DMS53 (cell line): ENCODE results near the gene JARID2.
"Not testable (repeated sequence)": the region's sequence is repeated elsewhere in the genome, so short reads cannot be mapped to it uniquely, and the experiment has no call there.

Source experiments
- DNase-seq: peaks from one replicate; lab custom pipeline; 2025; lab: John Stamatoyannopoulos, UW

The JARID2 gene

DNA sequence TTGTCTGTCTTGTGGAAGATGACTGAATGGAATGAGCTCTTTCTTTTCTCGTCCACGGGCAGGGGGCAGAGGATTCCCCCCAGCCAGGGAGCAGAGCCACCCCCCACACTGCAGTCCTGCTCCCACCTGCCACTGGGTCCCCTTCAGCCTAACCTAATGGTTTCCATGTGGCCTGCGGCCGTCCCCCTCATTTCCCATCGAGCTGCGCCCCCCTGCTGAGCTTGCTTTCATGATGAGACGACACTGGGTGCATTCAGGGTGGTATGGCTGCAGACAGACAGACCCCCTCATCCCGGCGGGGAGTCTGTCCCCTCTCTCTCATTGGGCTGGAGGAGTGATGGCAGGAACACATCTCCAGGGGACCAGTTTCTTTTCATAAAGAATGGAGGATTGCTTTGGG, 276.2 kb downstream of the JARID2 start:
- no peak for DNase-seq

DNA sequence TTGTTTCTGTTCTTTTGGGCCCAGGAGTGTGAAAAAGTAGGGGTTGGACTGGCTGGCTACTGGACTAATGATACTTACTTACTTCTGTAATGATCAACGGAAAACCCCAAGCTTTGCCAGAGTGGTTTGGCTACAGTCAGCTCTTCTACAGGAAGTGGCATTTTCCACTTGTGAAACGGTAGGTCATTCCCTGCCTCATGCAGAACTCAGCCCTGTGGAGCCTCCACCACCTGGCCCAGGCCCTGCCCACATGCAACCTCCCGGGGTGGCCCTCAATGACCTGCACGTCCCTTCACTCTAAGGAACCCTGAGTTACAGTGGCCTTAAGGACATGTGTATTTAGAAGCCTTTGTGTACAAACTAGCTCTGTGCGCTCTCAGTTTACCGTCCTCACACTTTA, 276.6 kb downstream of the JARID2 start:
- DNase-seq, result no peak

DNA sequence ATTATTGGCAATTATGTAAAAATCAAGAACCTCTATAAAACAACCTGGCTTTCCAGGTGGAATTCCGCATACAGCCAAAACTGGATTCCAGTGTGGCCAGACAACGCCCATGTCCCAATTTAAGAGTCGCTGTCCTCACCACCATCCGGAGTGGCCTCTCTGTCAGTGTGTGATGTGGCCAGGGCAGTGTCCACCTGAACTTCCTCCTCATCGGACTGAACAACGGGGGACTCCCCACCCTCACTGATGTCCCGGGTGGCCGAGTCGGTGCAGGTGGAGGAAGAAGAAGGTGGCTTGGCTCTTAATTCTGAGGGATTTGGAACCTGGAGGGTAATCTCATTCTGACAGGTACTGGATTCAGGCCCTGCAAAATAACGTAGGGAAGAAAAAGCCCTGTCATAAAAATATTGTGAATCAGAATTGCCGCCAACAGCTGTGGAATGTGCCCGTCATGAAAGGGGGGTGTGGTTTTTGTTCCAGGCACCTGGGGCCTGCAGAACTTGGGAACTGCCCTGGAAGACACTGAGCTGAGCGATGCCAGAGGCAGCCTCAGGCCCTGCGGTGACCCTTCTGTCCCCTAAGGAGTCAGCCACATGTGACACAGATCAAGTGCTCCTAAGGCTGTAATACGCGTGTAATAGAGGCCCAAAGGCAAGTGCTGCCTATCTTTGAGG, 277.1 kb downstream of the JARID2 start:
- DNase-seq, result no peak

DNA sequence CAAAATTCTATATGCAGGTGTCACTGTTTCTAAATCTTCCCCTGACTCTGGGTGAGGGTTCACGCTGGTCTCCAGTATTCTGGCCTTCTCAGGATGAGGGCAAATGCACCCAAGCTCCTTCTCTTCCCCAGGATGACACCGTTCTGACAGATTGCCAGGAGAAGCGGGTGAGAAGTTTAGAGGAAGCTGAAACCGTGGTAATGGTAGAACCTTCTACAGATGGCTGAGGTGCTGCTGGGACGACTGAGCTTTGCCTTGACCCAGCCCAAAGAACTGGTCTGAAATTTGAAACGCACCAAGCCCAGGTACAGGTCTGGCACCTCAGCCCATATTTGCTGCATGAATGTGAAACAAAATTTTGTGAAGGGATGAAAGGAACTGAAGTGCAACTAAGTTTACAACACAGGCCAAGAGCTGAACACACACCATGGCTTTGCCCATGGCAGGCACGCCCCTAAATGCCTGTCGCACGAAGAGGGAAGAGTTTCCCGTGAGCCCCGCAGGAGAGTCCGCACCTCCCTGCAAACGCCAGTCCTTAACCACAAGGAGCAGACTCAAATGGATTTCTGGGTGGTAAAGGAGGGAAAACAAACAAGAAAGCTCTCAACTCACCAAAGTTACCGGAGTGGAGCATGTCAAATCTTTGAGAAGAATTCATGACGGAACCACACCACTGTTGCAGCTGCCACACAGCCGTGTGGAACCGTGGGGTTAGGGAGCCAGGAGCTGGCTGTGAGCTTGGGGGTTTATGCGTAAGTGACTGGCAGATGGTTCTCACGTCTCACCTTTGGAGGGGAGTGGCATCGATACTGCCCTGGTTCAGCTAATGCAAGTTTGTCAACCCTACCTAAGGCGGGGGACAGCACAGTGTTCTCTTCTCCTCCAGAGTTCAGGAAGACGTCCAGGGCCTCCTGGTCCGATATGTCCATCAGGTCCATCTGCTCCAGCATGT, 278.1 kb downstream of the JARID2 start:
- no peak for DNase-seq

DNA sequence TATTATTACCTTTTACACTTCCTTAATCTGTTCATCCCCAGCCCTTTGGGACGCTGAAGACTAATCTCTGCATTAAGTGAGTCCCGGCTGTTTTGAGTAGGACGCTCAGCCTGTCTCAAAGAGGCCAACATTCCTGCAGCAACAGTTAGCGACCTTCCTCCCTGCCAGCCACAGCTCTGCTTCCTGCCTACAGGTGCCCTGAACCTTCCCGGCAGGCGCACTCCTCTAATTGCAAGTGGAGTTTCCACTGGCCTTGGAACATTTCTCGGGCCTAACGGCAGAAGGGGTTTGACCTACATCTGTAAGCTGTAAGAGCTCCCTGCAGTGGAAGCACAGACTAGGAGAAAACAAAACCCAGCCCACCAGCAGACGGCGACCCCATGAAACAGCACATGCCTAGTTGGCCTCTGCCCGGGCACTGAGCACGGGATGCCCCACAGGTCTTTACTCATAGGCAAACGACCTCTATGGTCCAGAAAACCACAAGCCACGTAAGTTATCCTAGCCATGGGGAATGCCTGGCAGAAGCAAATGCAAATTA, 279.1 kb downstream of the JARID2 start:
- no peak for DNase-seq

DNA sequence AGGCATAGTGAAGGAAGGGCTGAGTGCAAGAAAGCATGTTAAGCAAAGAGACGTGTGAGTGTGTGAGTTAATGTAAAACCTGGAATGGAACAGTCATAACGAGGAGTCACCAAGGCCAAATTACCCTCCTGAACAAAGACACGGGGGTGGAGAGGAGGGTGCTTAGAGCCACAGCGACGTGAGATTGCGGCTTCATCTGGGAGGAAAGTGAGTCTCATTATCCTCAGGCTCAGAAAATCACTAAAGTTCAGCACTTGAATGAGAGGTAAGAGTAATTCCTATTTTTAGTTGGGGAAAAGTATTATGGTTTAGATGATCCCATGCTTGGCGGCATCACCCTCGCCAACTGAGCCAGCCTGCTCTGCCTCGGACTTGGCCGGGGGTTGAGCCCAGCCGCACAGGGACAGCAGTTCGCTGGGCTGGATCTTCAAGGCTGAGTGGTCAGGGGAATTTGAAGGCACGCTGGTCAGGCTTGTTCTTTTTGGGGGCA, 280.4 kb downstream of the JARID2 start:
- DNase-seq, result no peak

DNA sequence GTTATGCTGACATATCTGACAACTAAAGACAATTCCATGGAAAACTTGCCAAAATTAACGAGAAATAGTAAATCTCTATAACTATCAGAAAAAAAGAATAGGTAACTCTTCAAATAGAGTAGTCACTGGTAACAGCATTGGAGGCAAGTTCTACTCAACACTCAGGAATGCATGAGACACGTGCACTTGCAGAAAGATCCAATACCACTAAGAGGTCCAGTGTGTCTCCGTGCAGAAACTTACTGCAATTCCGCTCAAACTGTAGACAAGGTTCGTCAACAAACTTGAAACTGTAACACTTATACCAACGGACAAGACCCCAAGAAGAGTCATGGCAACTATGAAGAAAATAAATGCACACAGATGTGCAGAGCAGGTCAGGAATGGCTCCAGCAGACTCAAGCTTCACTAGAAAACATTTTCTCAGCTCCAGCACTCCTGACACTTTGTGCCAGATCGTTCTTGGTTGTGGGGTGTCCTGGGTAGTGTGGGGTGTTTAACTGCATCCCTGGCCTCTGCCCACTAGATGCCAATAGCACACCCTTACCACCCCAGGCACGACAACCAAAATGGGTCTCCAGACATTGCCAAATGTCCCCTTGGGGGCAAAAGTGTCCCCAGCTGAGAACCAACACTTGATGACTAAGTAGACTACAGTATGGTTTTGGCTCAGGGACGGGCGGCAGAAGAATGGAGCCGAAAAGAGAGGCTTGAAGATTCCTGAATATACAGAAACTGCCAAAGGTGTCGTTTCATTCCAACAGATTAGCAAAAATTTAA, 282.2 kb downstream of the JARID2 start:
- DNase-seq, result no peak

DNA sequence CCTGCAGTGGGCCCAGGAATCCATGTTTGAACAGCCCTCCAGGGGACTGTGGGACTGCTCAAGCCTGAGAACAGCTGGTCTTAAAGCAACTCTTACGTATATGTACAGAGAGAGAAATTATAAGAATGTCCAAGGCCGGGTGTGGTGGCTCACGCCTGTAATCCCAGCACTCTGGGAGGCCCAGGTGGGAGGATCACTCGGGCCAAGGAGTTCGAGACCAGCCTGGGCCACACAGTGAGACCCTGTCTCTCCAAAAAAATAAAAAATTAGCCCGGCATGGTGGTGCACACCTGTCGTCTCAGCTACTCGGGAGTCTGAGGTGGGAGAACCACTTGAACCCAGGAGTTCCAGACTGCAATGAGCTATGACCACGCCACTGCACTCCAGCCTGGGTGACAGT, 283.0 kb downstream of the JARID2 start:
- DNase-seq, result no peak

DNA sequence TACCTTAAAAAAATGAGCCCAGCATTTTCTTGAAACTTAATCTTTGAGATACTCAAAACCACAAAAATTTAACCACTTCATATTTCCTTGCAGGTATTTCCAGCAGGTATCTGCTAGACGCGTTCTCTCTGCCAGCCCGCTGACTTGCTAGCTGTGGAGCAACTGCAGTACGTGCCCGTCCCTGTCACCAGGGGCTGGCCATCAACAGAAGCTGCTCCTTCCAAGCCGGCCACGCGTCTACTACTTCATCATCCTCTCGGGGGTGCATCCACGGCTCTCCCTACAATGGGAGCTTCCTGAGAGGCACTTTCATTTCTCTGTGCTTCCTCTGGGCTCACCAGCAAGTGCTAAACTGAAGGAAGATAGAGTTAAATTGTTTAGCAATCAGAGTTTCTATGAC, 284.5 kb downstream of the JARID2 start:
- no peak for DNase-seq

DNA sequence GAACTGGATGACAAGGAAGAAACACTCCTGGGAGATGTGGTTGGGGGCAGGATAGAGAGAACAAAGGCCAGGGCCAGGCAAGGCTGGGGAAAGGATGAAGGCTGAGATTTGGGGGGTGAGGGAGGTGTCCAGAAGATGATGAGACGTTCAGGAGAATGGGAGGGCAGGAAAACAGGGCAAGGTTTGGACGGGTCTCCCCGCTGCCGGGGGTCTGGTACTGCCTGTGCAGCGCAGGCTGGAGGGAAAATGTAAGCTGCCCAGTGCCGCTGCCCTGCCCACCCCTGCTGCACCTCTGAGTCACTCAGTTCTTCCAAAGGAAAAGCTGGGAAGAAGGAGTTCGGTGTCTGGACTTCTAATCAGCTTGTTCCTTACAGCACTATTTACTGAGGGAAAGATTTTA, 286.1 kb downstream of the JARID2 start:
- DNase-seq, result no peak

DNA sequence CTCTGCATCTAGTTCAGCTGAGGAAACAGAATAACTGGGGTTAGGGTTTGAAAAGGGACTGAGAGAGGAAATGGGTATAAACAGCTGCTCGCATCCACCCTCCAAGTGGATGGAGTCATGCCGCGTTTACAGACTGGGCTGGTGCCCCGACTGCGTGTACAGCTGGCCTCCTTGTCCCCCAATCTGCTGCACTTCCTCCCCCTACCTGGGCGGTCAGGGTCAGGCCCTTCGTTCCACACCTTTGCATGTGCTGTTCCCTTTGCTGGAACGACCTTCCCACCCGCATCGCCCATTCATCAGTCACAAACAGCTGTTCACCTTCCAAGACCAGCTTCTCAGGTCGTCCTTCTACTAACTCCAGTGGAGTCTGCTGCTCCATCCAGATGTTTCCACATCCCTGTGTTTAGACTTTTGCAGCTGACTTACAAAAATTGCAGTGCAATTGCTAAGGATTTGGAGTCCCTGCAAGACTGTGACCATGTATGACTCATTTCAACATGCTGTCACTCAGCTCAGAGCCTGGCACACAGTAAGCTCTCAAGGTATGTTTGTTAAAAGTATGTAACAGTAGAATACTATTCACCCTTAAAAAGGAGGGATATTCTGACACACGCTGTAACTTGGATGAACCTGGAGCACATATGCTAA, 287.6 kb downstream of the JARID2 start:
- no peak for DNase-seq

DNA sequence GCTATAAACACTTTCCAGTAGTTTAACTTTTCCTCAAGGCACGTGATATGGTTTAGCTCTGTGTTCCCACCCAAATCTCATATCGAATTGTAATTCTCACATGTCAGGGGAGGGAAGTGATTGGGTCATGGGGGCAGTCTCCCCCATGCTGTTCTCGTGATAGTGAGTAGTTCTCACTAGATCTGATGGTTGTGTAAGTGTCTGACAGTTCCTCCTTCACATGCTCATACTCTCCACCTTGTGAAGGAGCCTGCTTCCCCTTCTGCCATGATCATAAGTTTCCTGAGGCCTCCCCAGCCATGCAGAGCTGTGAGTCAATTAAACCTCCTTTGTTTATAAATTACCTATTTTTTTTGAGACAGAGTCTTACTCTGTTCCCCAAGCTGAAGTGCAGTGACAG, 289.1 kb downstream of the JARID2 start:
- DNase-seq, result no peak

DNA sequence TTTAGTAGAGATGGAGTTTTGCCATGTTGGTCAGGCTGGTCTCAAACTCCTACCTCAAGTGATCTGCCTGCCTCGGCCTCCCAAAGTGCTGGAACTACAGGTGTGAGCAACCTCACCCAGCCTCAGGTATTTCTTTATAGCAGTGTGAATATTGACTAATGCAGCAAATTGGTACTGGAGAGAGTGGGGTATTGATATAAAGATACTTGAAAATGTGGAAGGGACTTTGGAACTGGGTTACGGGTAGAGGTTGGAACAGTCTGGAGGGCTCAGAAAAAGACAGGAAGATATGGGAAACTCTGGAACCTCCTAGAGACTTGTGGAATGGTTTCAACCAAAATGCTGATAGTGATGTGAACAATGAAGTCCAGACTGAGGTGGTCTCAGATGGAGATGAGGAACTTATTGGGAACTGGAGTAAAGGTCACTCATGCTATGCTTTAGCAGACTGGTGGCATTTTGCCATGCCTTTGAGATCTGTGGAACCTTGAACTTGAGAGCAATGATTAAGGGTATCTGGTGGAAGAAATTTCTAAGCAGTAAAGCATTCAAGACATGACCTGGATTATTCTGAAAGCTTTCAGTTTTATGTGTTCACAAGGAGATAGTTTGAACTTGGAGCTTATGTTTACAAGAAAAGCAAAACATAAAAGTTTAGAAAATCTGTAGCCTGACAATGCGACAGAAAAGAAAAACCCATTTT, 289.8 kb downstream of the JARID2 start:
- DNase-seq, result no peak

DNA sequence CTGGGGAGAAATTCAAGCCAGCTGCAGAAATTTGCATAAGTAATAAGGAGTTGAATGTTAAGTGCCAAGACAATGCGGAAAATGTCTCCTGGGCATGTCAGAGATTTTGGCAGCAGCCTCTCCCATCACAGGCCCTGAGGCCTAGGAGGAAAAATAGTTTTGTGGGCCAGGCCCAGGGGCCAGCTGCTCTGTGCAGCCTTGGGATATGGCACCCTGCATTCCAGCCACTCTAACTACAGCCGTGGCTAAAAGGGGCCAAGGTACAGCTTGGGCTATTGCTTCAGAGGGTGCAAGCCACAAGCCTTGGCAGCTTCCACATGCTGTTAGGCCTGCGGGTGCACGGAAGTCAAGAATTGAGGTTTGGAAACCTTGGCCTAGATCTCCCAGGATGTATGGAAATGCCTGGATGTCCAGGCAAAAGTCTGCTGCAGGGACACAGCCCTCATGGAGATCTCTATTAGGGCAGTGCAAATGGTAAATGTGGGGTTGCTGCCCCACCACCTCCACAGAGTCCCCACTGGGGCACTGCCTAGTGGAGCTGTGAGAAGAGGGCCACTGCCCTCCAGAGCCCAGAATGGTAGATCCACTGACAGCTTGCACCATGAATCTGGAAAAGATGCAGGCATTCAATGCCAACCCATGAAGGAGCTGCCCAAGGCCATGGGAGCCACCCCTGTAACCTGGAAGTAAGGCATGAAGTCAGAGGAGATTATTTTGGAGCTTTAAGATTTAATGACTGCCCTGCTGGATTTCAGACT, 290.5 kb downstream of the JARID2 start:
- no peak for DNase-seq

DNA sequence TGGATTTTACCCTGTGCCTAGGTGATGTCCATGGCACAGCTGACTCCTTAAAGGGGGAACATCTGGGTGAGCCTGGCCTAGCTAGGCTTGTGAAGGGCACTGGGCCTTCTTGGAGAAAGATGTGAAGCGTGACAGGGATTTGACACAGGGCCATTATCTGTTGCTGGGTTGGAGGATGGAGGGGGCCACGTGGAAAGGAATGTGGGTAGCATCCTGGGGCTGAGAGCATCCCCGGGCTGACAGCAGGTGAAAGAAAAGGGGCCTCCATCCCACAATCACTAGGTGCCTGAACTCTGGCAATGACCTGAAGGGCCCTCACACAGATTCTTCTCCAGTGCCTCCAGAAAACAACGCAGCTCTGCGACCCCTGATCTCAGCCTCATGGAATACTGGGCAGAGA, 292.2 kb downstream of the JARID2 start:
- no peak for DNase-seq

DNA sequence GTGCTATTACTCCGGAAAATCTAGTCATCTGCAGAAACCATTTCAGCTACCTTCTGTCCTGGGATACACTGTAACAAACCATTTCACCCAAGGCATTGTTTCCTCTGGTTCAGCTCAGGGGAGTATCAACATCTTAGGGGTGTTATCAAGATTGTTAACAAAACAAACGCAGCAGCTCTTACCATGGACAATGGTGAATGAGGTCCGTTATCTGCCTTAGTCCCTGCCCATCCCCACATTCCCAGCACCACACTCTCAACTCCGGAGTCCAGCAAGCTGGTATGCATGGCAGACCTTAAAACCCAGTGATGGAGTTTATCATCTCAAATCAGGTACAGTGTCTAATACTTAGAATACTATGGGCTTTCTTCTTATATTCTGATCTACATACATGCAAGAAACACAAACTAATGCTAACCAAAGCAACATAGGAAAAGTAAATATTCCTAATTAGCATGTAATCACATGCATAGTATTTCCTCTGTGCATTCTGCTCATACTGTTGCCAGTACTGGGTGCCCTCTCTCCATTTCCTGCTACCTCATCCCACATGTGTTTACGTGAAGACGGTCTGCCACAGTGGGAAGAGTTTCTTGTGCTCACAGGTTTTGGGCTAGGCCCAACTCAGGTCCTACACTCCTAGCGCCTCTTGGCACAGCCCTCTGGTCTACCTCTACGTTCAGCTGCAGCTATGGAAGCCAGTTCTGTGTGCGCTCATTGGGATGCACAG, 293.1 kb downstream of the JARID2 start:
- DNase-seq, result no peak

DNA sequence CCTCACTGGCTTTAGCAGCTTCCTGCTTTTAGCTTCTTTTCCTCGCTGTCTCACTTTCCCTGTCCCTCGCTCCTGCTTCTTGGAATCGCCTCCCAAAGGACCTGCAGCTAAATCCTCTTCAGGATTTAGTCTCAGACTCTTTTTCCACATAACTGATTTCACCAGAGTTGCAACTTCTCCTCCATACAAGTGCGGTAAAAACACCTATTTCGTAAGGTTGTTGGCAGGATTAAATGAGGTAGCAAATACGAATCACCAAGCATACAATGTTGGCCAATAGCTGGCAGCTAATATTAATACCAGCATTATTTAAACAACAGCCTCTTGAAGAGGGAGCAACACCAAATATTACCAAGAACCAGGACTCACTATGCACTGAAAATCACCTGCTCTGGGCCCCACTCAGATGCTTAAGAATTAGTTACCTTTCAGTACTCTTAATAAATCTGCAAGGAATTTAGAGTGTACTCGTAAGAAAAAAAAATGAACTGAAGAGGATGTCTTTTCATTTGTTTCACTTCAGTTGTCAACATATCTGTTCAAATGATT, 293.9 kb downstream of the JARID2 start:
- peak; percentile 11 for DNase-seq

DNA sequence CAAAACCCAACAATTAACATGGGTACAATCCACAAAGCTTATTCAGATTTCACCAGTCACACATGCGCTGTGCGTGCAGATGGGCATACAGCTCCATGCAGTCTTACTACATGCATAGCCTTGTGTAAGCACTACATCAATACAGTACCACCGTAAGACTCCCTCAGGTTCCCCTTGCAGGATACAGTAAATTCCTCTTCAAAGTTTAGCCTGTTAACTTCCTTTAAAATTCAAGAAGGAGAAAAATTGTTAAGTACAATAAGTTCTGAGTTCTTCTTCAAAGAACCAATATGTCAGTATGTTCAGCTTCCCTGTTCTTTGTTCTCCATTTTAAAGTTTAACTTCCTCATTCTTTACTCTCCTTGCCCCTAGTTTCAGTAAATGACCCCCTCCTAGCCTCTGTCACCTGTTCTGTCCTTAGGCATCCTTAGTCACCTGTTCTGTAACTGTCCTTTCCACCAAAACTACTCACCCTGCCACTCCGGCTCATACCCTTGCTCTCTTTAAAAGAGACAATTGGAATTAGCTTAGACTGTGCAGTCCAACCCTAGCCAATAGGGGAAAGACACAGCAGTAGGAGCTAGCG, 297.6 kb downstream of the JARID2 start:
- not testable (repeated sequence) for DNase-seq
